Right ventricle myocardium superior (tissue), 1 donor: ENCODE data around the gene SYNGR2. TPM values are rescaled to one million over a fixed set of nuclear protein-coding genes. Genes with fewer than 3 reads are reported as not detected.

Experiments used
- ATAC-seq: fragments of 200-7000 bp; cut with Tn5 transposase; one replicate; pipeline ENCODE4 v1.9.1; 2020; ENCODE audit warnings: mild to moderate bottlenecking; ENCODE audit not compliant: poor library complexity
- DNase-seq: peaks from one replicate; pipeline ENCODE4 v3.0.0-alpha.2; 2020
- intact Hi-C: fragments of 100-400 bp; cut with DNase I; formaldehyde crosslinking; loops from one replicate; pipeline ENCODE4 v1.11.2; 2022
- long read RNA-seq: library from polyadenylated mRNA; unstranded; transcript quantifications from one replicate; pipeline ENCODE4 v2.0.0, GENCODE V29; 2021
- total RNA-seq: library from RNA; stranded (reverse); fragmentation: NEBNext Ultra II Directional; extraction: Animal tissue kit (Norgen Biotek cat#: 25700); gene quantifications from one replicate; pipeline ENCODE4 v1.2.1, GENCODE V29; 2021
- donor health status: DM: no; HTN: yes; CAD: no; lungs with severe emphysema.

SYNGR2 gene, protein sequence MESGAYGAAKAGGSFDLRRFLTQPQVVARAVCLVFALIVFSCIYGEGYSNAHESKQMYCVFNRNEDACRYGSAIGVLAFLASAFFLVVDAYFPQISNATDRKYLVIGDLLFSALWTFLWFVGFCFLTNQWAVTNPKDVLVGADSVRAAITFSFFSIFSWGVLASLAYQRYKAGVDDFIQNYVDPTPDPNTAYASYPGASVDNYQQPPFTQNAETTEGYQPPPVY
- 99.8 TPM for total RNA-seq
- long read RNA-seq, transcript SYNGR2-204 (3 exons, 2,125 nt): minor isoform, 51 of 637 reads
- long read RNA-seq, transcript SYNGR2-201 (4 exons, 2,325 nt): major isoform, 536 of 637 reads
- long read RNA-seq, transcript SYNGR2-209 (1 exons, 3,036 nt): minor isoform, 14 of 637 reads
- long read RNA-seq, transcript SYNGR2-203 (3 exons, 1,553 nt): minor isoform, 6 of 637 reads
- long read RNA-seq, partial matches to known transcripts: 17 of 637 reads
- long read RNA-seq, other reads (novel, unspliced or antisense): 9 of 637 reads

GRCh38 chr17:78168242-78168902 is at the start of gene SYNGR2:
TSS of gene SYNGR2 (plus strand) at chr17:78168581. CDS start at chr17:78168617, 36 bp downstream.
- intact Hi-C loops: no loop called here
- DNase-seq (peak; percentile 93), ATAC-seq (peak; percentile 78)

- ATAC-seq (no peak), DNase-seq (no peak)
- intact Hi-C loops: loop anchor here (10.0 kb wide), 1 partner anchor 306 kb away; no protein-coding TSS in a partner anchor
These were observed 49.6 kb upstream of the SYNGR2 start for GRCh38 chr17:78118801-78119241.

DNA sequence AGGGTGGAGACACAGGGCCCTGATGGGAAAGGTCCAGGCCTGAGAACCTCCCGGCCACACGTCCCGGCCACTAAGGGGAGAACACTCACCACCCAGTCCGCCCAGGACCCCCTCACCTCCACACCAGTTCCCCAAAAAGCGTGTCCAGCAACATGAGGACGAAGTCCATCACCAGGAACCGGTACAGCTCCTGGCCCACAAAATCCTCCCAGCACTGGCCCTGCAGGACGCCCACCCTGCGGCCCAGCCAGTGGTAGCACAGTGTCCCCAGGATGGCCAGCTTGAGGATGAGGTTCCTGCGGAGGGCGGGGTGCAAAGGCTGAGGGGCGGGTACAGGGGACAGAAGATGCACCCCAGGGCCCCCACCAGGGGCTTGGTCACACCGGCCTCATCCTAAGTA is 47.8 kb upstream of the SYNGR2 start:
- no peak for ATAC-seq
- intact Hi-C loops: no loop called here
- no peak for DNase-seq

- DNase-seq (peak; percentile 40), ATAC-seq (no peak)
- intact Hi-C loops: no loop called here
These were observed 47.2 kb upstream of the SYNGR2 start for GRCh38 chr17:78120971-78121800.

GRCh38 chr17:78121801-78122215 is 46.6 kb upstream of the SYNGR2 start:
- DNase-seq (no peak), ATAC-seq (no peak)
- intact Hi-C loops: no loop called here

DNA sequence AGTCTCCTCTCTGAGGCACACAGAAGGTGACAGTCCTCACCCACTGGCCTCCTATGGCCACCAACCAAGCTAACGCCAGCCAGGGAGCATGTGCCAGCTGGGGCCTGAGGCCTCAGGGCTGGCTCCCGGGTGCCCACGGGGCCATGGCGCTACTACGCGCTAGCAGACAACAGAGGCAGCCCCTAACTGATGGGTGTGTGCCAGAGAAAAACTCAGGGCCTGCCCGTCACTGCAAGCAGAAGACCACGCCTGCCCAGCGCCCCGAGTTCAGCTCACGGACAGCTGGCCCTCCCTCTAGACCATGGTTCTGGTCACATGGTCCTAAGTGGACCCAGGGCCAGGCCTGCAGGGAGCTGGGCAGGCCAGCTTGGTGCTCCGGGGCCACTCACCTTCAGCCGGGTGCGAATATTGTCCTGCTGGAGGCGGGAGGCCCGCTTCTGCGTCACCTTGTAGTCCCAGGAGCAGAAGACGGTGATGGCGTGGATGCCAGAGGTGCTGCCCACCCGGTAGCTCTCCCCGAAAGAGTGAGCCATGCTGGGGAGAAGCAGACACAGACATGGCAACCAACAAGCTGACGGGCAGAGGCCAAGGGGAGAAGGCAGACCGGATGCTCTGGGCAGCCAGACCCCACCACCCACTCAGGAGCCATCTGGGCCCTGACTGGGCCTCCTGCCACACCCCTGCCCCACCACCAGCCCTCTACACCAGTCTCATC is 46.0 kb upstream of the SYNGR2 start:
- DNase-seq (no peak), ATAC-seq (no peak)
- intact Hi-C loops: no loop called here

- intact Hi-C loops: no loop called here
- no peak for DNase-seq
- ATAC-seq: no peak
These were observed 45.5 kb upstream of the SYNGR2 start for GRCh38 chr17:78122931-78123249.

GRCh38 chr17:78123258-78123929 is 45.0 kb upstream of the SYNGR2 start:
- ATAC-seq (no peak), DNase-seq (no peak)
- intact Hi-C loops: no loop called here

DNA sequence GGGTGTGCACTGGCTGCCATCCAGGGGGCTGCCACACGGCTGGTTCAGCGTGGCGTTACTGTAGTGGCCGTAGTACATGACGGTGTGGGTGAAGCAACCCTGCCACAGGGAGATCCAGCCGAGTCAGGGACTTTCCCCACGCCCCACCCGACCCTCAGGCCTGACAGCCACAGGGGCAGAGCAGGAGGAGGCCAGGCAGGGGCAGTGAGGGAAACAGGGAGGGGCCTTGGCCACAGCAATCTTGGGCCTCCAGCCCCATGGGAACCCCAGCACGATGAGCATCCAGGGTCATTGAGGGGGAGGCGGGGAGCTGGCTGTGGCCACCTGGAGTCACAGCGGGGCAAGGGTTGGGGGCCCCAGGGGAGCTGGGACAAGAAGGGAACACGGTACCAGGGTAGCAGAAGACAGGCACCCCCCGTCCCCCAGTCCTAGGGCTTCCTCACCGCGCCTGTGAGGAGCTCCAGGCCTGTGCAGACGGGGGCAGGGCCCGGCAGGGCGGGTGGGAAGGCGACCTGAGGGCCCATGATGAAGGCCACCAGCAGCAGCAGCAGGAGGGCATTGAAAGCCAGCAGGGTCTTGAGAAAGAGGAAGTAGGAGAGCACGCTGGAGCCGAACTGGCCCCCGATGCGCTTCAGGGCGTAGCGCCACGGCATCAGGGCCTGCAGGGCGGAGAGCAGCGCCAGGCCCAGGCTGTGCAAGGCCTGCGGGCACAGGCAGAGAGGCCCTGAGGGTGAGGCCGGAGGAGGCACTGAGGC is 44.1 kb upstream of the SYNGR2 start:
- no peak for ATAC-seq
- no peak for DNase-seq

DNA sequence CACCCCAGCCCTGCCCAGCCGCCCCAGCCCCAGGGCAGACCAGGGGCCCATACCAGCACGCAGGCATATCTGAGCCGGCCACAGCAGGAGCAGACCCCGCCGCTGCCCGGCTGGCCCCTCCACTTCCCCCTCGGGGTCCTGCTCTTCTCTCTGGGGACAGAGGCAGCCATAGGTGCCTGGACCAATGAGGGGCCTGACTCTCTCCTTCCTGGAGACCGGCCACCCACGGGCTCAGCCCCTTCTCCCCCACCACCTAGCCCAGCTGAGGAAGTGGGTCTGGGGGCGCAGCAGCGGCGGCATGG is 43.6 kb upstream of the SYNGR2 start:
- no peak for DNase-seq
- intact Hi-C loops: no loop called here

More for the DNA sequence above, 44.1 kb upstream of the SYNGR2 start:
- intact Hi-C loops: no loop called here

DNA sequence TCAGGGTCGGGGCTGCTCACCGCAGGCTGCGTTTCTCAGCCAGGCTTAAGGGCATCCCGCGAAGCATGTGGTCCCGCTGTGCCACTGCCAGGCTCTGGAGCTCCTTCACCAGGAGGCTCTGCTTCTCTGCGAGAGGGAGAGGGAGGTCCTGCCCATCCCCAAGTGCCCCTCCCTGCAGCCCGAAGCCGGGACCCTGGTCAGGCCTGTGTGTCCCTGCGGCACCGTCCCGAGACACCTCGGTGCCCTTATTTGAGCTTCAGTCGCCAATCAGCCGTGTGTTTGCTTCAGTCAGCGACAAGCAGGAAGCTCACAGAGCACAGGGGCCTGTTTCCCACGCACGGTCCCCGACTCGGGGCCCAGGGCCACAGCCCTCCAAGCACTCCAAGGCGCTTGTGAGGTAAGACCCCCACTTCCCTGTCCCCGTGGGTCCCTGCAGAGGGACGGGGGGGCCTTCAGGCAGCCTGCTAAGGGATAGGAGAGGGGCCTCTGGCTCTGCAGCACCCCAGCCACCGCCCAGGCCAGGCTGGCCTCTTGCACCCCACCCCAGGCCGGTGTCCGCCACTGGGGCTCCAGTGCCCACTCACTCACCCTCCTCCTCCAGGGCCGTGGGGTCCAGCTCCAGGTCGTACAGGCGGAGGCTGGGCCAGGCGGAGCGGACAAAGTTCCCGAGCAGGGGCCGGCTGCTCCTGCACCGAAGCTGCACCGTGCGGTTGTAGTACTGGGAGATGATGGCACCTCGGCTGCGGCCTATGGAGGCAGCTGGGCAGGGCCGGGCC is 43.1 kb upstream of the SYNGR2 start:
- peak; percentile 43 for DNase-seq
- ATAC-seq: no peak
- intact Hi-C loops: no loop called here

More for the DNA sequence above, 43.6 kb upstream of the SYNGR2 start:
- ATAC-seq: no peak

- intact Hi-C loops: no loop called here
- ATAC-seq: peak; percentile 16
- peak; percentile 75 for DNase-seq
These were observed 42.1 kb upstream of the SYNGR2 start for GRCh38 chr17:78125976-78126894.

GRCh38 chr17:78126895-78127238 is 41.5 kb upstream of the SYNGR2 start:
- no peak for ATAC-seq
- intact Hi-C loops: no loop called here
- no peak for DNase-seq

- ATAC-seq (peak; percentile 50), DNase-seq (peak; percentile 88)
- intact Hi-C loops: no loop called here
These were observed 41.0 kb upstream of the SYNGR2 start for GRCh38 chr17:78127239-78127887.

DNA sequence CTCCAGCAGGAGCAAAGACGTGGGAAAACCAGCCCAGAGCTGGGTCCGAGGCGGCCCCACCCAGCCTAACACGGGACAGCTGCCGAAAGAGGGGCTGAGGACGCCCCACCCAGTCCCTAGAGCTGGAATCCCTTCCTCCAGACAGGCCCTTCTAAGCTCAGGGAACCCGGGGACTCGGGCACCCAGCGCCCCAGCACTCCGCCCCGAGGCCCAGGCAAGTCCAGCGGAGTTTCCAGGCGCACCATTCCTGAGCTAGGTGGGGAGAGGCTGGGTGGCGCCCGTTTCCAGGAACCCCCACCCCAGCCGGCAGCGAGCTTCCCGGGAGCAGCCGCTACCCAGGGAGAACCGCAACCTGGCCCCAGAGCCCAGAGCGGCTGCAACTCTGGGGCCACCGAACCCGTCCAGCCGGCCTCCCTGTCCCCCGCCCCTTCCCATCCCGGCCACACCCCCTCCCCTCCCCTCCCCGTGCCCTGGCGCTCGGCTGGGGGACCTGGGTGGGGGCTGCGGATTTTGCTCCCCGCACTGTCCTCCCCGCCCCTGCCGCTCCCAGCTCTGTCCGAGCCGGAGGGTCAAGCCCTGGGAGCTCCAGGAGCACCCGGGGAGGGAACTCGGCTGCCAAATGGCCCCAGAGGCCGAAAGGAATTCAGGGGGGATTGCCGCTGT is 40.4 kb upstream of the SYNGR2 start:
- intact Hi-C loops: no loop called here
- ATAC-seq: peak; percentile 34
- peak; percentile 59 for DNase-seq
